NCI-H187 (cell line): ENCODE measurements around the gene CCDC146.
"Not testable (repeated sequence)": the region's sequence is repeated elsewhere in the genome, so short reads cannot be mapped to it uniquely, and the experiment has no call there.

Source experiments
- DNase-seq, 2 experiments: peaks; one replicate each; lab custom pipeline; 2025; lab: John Stamatoyannopoulos, UW

Gene CCDC146

GRCh38 chr7:77202481-77202976, 80.1 kb downstream of the CCDC146 start:
- no peak for DNase-seq

- no peak for DNase-seq
Measured at GRCh38 chr7:77205706-77206105, 83.3 kb downstream of the CCDC146 start.

- no peak for DNase-seq
Measured at GRCh38 chr7:77208416-77208815, 86.0 kb downstream of the CCDC146 start.

GRCh38 chr7:77209479-77210139, 87.2 kb downstream of the CCDC146 start:
- no peak for DNase-seq

- no peak for DNase-seq
Measured at GRCh38 chr7:77216181-77216845, 93.9 kb downstream of the CCDC146 start.

GRCh38 chr7:77217474-77218185, 95.2 kb downstream of the CCDC146 start:
- DNase-seq: no peak

- not testable (repeated sequence) for DNase-seq
Measured at GRCh38 chr7:77219701-77220331, 97.4 kb downstream of the CCDC146 start.

GRCh38 chr7:77222065-77222464, 99.7 kb downstream of the CCDC146 start:
- DNase-seq: no peak

GRCh38 chr7:77222819-77223218, 100.4 kb downstream of the CCDC146 start:
- DNase-seq: no peak

GRCh38 chr7:77223261-77223660, 100.8 kb downstream of the CCDC146 start:
- no peak for DNase-seq

GRCh38 chr7:77226357-77226839, 104.0 kb downstream of the CCDC146 start:
- no peak for DNase-seq

GRCh38 chr7:77228795-77229194, 106.4 kb downstream of the CCDC146 start:
- not testable (repeated sequence) for DNase-seq

- no peak for DNase-seq
Measured at GRCh38 chr7:77232467-77232866, 110.1 kb downstream of the CCDC146 start.

GRCh38 chr7:77235276-77235675, 112.9 kb downstream of the CCDC146 start:
- DNase-seq: no peak

GRCh38 chr7:77238703-77239136, 116.3 kb downstream of the CCDC146 start:
- DNase-seq: no peak

- DNase-seq: no peak
Measured at GRCh38 chr7:77239471-77239870, 117.1 kb downstream of the CCDC146 start.

GRCh38 chr7:77242068-77242467, 119.7 kb downstream of the CCDC146 start:
- no peak for DNase-seq

GRCh38 chr7:77242554-77242953, 120.1 kb downstream of the CCDC146 start:
- DNase-seq: no peak

- no peak for DNase-seq
Measured at GRCh38 chr7:77244222-77244934, 122.0 kb downstream of the CCDC146 start.

GRCh38 chr7:77245015-77245755, 122.8 kb downstream of the CCDC146 start:
- no peak for DNase-seq
